Epidermal melanocyte (primary cell): ENCODE measurements around the gene EXOC6.

ENCODE experiments used
- DNase-seq: peaks from one replicate; pipeline ENCODE4 v3.0.0; 2011; ENCODE audit warnings: low spot score; ENCODE audit not compliant: insufficient read length

The EXOC6 gene

DNA sequence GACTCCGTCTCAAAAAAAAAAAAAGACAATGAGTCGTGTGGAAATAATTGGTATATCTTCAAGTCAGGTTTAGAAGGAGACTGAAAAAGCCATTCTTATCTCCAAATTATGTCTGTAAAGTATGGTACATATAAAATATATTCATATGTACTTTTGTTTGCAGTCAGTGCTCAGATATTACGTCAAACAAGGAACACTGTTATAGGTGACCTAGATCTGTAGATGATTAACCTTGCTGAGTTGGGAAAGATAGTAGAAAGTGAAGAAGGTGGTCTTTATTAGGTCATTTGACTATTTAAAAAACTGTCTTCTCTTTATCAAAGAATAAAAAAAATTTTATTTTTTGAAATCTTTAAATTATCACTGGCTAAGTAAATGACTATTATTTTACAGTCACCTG, 167.4 kb downstream of the EXOC6 start:
- no peak for DNase-seq

DNA sequence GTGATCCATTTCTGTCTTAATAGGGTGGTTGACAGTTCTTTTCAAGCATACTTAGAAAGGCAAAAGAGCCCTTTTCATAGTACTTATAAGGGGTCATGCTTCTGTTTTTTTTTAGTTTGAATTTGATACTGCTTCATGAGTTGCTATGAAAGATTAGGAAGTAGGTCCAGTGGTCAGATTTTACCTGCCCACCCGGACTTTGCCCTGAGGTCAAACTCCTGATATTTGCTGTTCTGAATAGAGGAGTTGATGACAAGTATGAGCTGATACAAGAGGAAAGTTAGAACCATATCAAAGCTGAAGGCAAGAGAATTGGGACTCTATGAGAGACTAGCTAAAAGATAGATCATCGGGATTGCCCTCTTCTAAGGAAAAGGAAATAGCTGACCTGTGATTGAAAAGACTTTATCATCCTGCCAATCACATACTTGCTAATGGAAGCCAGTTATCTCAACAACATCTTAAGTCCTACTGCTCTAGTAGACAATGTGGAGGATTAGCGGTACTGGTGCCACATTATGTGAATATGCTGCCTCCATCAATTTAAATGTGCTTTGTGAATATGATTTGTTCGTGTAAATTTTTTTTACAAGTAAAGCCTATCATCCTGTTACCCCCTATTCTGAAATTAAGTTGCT, 174.8 kb downstream of the EXOC6 start:
- no peak for DNase-seq

DNA sequence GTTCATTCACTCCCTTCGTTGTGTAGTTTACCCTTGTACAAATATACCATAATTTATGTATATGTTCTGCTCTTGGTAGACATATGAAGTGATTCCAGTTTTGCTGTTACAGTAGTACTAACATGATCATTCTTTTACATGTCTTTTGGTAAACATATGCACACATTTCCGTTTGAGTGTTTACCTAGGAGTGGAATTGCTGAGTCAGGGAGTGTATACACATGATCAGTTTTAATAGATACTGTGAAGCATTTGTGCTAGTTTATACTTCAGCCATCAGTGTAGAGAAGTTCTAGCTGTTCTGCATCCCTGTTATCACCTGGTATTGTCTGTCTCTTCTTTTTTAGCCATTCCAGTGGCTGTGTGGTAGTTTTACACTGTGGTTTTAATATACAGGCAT, 177.8 kb downstream of the EXOC6 start:
- no peak for DNase-seq

DNA sequence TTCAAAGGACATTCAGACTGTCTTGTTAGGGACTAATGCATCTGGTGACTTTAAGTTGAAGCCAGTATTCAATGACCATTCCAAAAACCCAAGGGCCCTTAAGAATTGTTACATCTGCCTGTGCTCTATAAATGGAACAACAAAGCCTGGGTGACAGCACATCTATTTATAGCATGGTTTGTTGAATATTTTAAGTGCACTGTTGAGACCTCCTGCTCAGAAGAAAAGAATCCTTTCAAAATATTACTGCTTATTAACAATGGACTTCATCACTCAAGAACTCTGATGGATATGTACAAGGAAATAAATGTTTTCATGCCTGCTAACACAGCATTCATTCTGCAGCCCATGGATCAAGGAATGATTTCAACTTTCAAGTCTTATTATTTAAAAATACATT, 179.2 kb downstream of the EXOC6 start:
- DNase-seq = no peak

DNA sequence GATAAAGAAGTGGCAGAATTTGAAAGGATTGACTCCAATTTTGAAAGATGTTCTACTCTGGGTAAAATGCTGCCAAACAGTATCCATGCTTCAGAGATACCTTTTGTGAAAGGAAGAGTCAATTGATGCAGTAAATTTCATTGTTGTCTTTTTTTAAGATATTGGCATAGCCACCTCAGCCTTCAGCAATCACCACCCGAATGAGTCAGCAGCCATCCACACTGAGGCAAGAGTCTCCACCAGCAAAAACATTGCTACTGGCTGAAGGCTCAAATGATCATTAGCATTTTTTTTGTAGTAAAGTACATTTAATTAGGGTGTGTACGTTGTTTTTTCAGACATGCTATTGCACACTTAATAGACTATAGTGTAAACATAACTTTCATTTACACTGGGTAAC, 180.6 kb downstream of the EXOC6 start:
- DNase-seq = no peak

DNA sequence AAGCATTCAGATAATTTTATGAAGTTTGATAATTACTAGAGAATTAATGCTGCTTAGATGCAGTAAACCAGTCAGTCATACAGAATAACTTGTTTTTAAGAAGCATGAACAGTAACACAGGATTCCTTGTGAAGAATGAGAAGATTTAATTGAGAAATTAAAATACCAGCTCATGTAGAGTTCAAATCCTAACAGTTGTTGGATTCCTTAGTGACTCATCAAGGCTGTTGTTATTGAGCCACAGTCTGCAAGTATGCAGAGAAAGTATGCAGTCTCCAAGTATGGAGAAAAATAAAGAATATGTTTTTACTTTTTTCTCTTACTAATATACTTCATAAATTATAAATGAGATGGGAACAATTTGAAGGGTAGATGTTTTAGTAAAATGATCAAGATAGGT, 182.1 kb downstream of the EXOC6 start:
- DNase-seq = no peak

DNA sequence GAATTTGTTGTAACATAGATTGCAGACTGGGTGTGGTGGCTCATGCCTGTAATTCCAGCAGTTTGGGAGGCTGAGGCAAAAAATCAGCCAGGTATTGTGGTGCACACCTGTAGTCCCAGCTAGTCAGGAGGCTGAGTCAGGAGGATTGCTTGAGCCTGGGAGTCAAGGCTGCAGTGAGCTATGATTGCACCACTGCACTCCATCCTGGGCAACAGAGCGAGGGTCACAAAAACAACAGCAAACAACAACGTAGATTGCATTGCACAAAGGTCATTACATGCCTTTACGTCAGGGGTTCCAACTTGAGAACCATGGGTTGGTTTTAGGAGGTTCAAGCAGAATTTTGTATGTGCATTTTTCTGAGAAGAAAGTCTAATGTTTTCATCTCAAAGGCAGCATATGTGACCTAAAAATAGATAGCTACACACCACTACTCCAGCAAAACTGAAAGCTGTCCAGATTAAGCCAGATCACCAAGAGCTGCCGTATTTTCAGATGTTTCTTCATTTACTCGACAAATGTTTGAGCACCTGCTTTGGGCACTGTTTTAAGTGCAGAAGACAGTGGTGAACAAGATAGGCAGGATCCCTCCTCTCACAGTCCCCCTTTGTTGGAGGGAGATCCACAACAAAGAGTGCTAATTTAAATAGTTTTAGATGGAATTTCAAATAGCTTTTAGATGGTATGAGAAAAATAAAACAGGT, 183.9 kb downstream of the EXOC6 start:
- DNase-seq = no peak

DNA sequence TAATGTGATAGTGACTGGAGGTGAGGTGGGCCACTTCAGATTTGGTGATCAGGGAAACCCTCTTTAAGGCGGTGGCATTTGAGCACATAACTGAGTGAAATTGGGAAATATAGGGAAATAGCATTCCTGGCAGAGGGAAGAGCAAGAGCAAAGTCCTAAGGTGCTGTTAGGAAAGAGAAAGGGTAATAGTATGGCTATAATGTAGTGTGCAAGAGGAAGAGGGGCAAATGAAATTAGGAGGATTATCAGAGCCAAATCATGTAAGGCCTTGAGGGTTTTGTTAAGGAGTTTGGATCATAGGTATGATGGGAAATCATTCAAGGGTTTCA, 184.5 kb downstream of the EXOC6 start:
- DNase-seq = no peak

DNA sequence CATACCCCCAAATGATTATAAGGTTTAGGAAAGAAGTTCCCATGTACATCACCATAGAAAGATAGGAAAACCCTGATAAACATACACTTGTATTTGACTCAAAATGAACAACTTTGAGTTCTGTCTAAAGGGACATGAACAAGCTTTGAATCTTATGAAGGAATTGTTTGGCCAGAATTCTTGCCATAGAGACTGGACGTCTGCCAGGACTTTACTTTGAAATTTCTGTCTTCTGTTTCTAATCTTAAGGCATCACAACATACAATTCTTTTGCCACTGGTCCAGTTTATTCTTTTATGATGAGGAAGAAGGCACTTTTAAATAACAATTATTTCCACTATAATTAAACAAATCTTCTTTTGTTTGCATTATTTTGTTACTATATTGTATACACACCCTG, 186.1 kb downstream of the EXOC6 start:
- DNase-seq = no peak

DNA sequence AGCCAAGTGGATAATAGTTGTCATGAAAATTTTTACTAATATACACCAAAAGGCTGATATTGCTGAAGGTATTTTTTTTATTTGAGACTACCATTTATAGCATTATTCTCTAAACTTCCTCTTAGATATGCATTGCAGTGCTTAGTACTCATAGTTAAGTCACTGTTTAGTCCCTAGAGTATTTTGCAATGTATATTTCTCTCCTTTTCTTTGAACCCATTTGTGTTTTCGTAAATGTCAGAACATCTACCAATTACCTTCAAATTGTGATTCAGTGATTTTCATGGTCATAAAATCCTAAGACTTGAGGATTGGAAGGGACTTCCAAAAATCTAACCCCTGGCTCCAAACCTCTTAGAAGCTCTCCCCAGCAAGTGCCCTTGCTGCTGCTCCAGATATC, 190.8 kb downstream of the EXOC6 start:
- no peak for DNase-seq

DNA sequence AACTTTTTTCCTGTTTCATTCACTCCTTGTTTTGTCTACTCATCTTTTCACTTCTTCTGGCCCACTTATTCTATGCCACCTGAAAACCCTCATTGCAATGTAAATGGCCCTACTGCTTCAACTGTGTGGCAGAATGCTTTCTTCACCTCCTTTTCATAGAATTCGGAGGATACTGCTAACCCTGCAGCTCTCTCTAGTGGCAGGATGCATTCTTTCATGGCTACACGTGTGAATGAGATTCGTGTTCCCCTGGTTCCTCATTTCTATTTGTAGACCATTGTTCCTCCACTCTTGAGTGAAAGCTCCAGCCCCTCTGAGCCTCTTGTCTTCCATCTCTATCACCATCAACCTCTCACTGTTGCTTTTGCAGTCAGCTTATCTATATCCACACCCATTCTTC, 191.4 kb downstream of the EXOC6 start:
- DNase-seq = no peak

DNA sequence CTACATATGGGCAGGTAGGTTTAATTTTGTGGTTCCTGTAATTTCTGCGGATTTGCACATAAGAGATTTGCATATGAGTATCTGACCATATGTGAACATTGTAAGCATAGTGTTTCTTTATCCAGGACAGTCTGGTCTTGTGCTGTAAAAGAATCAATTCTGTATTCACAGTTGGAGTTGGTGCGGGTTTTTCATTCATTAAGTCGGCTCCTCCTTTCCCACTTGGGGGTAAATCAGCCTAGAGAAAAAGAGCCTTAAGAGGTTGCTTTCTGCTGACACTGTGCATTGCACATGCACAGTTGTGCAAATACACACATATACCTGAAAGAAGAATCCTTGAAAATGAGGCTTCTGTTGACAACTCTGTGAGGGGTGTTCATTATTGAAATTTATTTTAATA, 206.2 kb downstream of the EXOC6 start:
- DNase-seq = no peak

DNA sequence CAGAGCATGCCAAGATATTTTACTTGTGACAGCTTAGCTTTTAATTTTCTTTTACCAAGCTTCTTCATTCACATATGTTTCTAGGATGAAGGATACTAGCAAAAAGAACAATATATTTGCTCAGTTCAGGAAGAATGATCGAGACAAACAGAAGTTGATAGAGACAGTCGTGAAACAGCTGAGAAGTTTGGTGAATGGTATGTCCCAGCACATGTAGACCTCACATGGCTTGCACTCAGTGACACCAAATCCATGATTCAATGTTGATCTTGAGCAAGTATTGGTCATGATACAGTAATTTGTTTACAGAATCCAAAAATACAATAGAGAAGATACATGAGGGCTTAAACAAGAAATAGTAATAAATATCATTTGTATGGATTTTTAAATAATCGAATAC, 209.8 kb downstream of the EXOC6 start:
- DNase-seq = no peak

DNA sequence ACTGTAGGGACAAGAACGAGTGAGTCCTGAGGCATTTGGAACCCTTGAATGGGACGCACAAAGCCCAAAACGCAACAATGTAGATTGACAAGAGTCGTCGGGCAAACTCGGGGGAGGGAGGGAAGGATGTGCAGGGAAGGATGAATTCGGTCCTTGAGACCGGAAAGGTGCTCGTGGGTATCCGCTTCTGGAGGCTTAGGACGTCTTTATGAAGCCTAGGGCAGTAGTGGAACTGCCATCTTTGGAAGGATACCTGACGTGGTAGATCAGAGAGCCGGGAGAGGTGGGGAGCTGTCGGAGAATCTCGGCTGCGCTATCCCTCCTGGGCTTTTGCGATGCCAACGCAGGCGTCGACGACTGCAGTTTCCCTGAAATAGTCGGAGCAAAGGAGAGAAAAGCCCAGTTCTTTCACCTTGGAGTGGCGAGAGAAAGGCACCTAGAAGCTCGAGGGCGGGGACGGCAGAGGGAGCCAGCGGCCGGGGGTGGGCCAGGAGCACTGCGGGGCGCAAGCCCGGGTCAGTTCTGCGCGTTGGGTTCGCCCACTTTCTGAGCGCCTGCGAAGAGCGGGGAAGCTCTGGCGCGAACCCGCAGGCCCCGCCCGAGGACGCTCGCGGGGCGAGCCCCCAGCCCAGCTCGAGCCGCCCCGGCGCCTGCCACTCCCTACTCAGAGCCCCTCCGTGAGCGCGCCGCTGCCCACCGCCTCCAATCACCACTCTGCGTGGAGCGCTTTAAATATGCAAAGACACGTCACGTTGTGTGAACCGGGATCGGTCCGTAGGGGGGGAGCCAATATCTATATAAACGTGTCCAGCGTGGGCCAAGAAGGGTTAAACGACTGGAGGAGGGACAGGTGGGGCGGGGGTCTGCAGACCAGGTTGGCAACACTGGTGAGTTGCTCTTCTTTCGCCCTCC, 211.9 kb downstream of the EXOC6 start, which contains the start of gene CYP26C1:
Gene CYP26C1 (plus strand): TSS at position 824 of the 912 bp plus-strand sequence. CDS start 466 bp downstream, outside the sequence.
- no peak for DNase-seq

DNA sequence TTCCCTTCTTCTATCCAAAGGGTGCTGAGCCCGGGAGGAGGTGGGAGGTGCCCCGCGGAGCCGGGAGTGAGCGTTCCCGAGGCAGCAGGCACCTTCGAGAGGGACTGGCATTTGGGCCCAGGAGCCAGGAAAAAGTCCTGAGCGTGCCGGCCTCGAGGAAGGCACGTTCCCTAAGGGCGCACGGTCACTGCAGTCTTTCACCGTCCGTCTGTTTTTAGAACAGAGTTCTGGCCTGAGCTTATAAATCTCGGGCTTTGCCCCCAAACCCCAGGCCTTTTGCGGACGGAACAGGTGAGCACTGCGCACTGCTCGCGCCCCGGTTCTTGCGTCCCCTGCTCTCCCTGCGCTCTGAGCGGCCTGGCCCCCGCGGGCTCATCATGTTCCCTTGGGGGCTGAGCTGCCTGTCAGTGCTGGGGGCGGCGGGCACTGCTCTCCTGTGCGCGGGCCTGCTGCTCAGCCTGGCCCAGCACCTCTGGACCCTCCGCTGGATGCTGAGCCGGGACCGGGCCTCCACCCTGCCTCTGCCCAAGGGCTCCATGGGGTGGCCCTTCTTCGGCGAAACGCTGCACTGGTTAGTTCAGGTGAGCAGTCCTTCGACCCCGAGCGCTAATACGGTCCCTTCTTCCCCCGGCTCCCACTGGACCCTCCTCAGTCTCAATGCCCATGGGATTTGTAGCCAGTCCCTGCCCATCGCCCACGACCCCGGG, 212.7 kb downstream of the EXOC6 start:
- no peak for DNase-seq

DNA sequence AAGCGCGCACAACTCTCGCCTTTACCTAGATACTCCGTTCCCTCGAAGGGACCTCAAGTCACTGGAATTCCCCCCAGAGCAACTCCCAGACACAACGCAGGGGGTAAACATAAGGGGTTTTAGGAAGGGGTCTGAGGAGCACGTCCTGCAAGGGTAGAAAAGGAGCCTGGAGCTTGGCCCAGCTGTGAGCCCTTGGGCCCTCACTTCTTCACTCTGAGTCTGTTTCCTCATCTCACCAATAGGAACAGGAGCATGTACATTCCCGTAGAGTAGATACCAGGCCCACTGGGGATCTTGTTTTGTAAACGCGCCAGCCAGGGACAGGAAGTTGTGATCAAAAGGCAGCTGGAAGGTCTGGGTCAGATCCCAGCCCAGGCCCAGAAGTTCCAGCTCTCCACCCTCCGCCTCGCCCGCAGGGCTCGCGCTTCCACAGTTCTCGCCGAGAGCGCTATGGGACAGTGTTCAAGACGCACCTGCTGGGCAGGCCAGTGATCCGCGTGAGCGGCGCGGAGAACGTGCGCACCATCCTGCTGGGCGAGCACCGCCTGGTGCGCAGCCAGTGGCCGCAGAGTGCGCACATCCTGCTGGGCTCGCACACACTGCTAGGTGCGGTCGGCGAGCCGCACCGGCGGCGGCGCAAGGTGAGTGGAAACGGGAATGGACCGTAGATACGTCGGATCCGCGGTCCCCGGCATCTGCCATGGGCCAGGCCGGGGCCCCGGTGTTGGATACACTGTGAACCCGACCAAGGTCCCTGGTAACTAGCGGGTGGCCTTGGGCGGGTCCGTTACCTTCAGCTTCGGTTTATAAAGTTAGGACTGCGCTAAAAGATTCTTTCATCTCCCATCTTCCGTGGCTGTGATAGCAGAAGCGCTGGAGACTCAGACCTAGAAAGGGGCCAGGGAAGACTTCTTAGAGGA, 213.5 kb downstream of the EXOC6 start:
- DNase-seq = no peak

DNA sequence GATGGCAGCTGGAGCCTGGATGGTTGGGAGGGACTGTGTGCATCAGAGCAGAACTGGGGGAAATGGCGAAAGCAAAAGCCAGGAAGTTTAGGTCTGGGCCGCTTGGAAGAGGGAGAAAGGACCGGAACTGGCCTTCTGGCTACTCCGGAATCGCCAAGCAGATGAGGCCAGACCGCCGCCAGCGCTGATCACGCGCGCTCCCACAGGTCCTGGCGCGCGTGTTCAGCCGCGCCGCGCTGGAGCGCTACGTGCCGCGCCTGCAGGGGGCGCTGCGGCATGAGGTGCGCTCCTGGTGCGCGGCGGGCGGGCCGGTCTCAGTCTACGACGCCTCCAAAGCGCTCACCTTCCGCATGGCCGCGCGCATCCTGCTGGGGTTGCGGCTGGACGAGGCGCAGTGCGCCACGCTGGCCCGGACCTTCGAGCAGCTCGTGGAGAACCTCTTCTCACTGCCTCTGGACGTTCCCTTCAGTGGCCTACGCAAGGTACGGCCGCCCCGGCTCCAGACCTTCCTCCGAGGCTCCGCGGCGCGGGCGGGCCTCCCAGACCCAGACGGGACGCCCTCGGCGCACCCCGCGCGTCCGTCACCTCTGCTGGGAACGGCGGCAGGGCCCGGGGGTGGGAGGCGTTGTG, 214.3 kb downstream of the EXOC6 start:
- DNase-seq = no peak

DNA sequence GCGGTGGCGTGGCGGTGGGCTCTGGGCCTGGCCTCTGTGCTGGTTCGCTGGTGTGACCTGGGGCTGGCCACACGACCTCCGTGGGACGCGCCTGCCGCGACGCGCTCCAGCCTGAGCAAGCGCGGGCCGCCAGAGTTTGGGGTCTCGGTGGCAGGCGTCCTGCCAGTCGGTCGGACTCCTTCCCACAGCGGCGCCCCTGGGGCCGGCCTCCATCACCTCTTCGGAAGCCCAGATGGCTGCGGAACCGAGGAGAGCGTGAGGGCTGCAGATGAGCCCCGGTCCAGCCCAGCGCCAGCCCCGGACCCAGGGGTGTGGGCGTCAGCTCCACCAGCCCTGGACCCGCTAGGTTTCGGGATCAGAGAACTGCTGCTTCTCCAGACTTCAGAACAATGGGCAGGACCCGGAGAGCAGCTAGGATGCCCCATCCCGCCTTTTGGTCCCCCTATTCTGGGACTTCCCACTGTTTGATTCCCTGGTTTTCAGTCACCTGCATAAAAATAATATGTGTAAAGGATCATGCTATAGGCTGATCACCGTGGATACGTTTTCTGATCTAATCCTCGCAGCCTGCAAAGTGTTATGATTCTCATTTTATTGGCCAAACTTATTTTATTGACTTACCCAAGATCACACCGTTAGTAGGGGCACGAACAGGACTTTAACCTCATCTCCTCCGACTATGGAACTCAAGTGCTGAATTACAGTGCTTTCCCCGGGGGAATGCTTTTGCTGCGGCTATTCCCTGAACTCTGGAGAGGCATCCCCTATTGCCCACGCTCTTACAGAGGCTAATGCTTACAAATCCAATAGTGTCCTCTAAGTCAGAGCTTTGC, 215.0 kb downstream of the EXOC6 start:
- DNase-seq = no peak

DNA sequence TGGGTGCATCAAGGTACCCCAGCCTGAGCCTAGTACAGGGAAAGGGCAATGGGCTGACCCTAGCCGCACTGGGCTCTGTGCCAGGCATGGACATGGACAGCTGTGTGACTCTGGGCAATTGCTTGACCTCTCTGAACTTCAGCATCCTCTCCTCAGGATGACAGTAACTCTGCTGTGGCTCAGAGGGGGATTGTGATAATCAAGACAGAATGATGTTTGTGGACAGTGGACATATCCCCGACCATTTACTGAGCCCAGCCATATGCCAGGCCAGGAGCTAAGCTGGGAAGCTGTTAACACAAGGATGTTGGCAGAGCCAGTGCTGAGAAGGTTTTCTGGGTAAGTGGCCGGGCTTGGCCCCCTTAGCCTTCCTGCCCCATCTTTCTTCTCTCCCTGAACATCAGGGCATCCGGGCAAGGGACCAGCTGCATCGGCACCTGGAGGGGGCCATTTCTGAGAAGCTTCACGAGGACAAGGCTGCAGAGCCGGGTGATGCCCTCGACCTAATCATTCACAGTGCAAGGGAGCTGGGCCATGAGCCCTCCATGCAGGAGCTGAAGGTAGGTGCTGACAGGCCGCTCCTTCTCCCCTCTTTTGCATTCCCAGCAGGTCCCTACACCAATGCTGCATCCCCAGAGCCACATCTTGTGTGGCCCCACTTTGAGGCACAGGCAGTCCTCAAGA, 215.8 kb downstream of the EXOC6 start:
- DNase-seq = no peak
